Measurements from ENCODE around the gene LRRFIP1.
"Not testable (repeated sequence)": the region's sequence is repeated elsewhere in the genome, so short reads cannot be mapped to it uniquely, and the experiment has no call there.

LRRFIP1 gene

GRCh38 chr2:237666606-237667005, 39.2 kb downstream of the LRRFIP1 start:
- DNase-seq = no peak

- DNase-seq = not testable (repeated sequence)
These were observed 39.7 kb downstream of the LRRFIP1 start for GRCh38 chr2:237667050-237667576.

GRCh38 chr2:237667893-237668292, 40.5 kb downstream of the LRRFIP1 start:
- no peak for DNase-seq

- no peak for DNase-seq
These were observed 41.1 kb downstream of the LRRFIP1 start for GRCh38 chr2:237668440-237668839.

- DNase-seq = no peak
These were observed 41.9 kb downstream of the LRRFIP1 start for GRCh38 chr2:237669283-237669627.

DNA sequence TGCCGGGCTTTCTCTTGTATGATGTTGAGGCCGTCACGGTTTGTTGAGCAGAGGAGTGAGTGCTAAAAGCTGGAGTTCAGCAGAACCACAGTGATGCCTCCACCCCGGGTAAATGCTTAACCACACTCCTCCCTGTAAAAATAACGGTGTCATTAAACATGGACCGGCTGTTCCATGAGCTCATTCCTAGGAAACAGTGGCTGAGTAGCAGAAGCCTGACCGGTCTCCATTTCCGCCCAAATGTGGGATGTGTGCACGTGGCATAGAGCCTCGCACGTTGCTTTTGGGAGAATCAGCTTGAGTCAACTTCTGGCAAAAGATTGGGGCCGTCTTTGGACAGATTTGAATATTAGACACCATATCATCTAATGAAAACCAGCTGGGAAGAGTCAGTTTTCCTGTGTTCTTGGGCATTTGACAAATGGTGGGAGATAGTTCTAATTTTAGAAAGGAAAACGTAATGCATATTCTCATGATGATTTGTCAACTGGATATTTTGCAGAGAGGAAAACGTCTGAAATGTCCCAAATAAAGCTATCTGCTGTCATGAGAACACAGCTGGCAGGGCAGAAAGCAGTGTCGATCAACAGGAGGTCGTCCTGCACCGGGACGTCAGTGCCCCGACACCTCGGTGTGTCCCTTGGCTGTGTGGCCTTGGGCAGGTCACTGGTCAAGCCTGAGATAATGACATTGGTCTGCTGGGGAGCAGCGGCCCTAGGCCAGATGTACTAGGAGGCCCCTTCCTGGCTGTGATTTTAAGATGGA, 42.4 kb downstream of the LRRFIP1 start:
- DNase-seq = no peak

- no peak for DNase-seq
These were observed 43.3 kb downstream of the LRRFIP1 start for GRCh38 chr2:237670641-237671040.

- DNase-seq = no peak
These were observed 44.2 kb downstream of the LRRFIP1 start for GRCh38 chr2:237671466-237672138.

DNA sequence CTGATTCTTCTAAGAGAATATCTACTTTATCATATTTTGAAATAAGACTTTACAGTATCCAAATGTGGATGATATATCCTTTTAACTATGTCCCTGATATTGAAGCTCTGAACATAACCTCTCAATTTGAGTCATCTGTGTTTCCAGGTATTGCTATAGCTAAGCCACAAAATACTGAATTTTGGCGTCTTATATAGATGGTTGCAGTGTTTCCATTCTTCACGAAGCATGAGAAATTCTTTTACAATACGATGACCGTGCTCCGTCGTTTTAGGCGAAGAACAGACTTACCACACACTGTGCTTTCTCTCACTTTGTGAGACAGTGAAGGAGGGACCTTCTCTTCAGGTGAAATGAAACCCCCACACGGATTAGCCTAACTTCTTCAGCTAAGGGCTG, 45.3 kb downstream of the LRRFIP1 start:
- no peak for DNase-seq

DNA sequence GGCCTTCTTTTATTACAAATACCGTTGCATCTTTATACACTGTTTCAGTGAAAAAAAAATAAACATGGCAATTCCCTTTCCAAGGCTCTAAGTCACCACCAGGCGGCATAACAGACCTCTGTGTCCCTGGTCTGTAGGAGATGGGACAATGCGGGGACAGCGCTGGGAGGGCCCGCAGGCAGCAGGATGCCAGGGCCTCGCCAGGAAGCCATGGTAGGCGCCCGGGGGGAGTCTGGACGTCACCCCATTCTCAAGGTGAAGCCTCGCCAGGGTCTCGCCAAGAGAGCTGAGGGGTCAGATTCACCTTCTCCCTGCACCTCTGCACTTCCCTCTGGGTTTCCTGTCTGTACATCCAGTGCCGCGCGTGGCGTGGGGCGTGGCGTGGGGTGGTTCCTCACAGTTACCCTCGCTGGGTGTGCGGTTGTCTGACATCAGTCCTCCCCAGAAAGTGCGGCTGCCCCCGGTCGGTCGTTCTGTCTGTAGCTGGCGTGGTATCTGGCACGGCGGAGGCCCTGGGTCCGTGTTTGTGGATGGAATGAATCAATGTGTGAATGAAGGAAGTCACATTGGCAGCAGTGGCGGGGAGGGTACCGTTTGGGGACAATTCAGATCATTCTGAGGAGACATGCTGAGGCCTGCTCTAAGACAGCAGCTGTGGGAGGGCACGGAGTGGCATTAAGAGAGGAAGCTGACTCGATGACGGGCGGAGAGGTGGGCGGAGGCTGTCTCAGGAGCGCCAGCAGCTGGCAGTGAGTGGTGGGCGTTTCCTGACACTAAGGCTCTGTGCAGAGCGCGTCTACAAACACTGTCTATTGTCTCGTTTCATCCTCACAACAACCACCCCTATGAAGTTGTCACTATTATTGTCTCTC, 46.0 kb downstream of the LRRFIP1 start:
- DNase-seq = peak; percentile 92

GRCh38 chr2:237674731-237675276, 47.4 kb downstream of the LRRFIP1 start:
- DNase-seq = peak; percentile 60

DNA sequence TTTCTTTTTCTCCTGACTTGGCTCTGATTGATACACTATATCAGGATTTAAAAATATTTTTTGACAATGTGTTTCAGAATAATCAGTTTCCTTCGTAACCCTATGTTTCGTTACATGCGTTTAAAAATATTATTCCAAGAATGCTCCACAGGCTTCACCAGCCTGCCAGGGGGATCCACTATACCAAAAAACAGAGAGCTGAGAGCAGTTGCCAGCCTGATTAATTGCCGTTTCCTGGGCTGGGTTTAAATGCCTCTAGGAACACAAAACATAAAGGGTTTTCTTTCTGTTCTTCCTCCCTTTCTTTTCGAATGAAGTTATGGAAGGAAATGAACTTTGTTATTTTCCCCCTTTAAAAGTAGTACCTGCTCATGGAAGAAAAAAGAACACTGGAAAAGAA, 47.9 kb downstream of the LRRFIP1 start:
- no peak for DNase-seq

GRCh38 chr2:237680702-237681478, 53.5 kb downstream of the LRRFIP1 start:
- DNase-seq = no peak

DNA sequence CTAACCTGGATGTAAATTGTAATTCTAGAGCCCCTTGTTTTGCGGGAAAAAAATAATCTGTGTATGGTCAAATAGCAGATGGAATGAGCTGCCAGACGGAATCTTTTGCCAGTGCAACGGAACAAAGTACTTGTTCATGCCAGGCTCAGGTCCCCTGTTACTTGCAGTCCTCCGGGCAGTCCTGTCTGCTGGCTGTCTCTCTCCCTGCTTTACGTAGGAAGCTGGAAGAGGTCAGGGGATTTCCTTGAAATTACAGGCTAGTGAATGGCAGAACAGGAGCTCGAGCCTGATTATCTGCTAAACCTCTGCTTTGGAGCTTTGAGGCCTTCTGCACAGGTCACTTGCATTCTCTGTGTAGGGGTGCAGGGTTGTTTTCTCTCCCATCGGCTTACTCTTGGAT, 54.8 kb downstream of the LRRFIP1 start:
- DNase-seq = no peak

DNA sequence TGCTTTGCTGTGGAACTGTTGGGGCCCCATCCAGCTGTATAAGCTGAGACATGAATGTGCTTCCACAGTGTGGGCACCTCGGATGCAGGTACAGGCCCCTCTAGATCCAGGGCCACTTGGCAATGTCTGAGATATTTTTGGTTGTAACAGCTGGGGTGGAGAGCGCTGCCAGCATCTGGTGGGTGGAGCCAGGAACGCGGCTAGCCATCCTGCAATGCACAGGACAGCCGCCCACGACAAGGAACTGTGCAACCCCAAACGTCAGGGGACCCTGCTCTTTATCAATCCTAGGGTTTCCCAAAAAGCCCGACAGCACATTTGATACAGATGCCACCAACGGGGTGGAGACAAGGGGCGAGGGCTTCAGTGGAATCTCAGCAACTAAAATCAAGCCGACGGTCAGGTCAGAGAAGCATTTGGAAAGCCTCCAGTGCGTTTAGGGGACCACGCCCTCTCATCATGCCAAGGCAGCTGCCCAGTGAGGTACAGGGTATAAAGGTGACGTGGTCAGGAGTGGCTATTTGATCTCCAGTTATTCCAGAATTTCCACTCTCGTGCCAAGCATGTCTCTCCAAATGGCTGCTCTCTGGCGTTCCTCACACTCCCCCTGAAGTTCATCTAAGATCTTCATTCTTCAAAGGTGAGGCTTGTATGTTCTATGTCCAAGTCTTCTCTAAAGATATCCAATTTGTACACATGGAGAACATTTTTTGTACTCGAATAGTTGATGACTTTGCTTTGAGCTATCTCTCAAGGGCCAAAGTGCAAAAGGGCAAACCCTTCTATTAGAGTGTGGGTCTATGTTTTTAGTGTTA, 55.7 kb downstream of the LRRFIP1 start:
- DNase-seq = no peak

DNA sequence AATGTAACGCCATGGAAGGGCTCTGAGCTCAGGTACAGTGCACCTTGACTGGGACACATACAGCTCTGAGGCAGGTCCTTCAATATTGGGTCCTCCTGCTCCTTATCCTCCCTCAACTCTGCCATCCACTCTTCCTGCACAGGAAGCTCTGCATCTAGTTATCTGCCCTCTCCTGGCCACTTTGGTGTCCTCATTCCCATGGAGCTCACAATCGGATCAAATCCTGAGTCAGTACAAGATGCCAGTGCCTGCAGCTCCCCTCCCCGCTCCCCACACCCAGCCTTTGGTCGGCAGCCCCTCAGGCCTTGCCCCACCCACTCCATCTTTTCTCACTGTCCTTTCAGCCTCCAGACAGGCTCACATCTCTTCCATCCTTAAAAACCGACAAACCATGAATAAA, 58.0 kb downstream of the LRRFIP1 start:
- DNase-seq = no peak

- DNase-seq = no peak
These were observed 59.3 kb downstream of the LRRFIP1 start for GRCh38 chr2:237686659-237687136.

- DNase-seq = no peak
These were observed 60.7 kb downstream of the LRRFIP1 start for GRCh38 chr2:237688081-237688480.

DNA sequence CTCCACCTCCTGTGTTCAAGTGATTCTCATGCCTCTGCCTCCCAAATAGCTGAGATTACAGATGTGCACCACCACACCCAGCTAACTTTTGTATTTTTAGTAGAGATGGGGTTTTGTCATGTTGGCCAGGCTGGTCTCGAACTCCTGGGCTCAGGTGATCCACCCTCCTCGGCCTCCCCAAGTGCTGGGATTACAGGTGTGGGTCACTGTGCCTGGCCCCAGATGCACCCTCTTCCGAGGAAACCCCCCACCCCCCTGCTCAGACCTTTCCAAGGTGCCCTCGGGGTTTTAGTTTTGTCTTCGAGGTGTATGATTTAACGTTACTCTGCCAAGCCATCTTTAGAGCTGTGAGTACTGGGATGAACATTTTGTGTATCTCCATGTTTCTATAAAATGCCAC, 61.2 kb downstream of the LRRFIP1 start:
- not testable (repeated sequence) for DNase-seq

GRCh38 chr2:237689336-237690131, 62.1 kb downstream of the LRRFIP1 start:
- no peak for DNase-seq
